Naive thymus-derived CD4-positive, alpha-beta T cell (primary cell): ENCODE results near the gene CDC123. TPM values are rescaled to one million over a fixed set of nuclear protein-coding genes. Genes with fewer than 3 reads are reported as not detected.
A peak's percentile ranks its signal among the peaks of the same experiment; 100 is the strongest.

Source experiments
- ATAC-seq: fragments of 150-1000 bp; cut with Tn5 transposase; 2 replicates; pipeline ENCODE4 v1.10.0; 2021; ENCODE audit warnings: mild to moderate bottlenecking, moderate library complexity
- CTCF ChIA-PET: fragments of 350-600 bp; sonication (Branson Sonifier 250); formaldehyde crosslinking; loops from one replicate; lab custom pipeline; 2021; ENCODE audit warnings: antibody characterized with exemption; lab: Charles Lee
- POLR2A ChIA-PET: fragments of 350-600 bp; sonication (Branson Sonifier 250); formaldehyde crosslinking; loops from one replicate; lab custom pipeline; 2021; ENCODE audit warnings: antibody characterized with exemption, inconsistent platforms; lab: Charles Lee
- DNase-seq, 9 donors: peaks; one replicate each; pipeline versions ENCODE4 v3.0.0 to v3.0.0-alpha.2; 2020 to 2022; ENCODE audit warnings: mixed read lengths in 1 of 9
- H3K27ac ChIP-seq: one replicate; pipeline ENCODE4 v1.7.0; 2013; ENCODE audit warnings: mild to moderate bottlenecking, low read depth, low read length, moderate library complexity
- H3K27me3 ChIP-seq, 2 donors: one replicate each; pipeline ENCODE4 v1.7.0; 2013; ENCODE audit warnings: low read length in 2 of 2, mild to moderate bottlenecking in 2 of 2, moderate library complexity in 2 of 2; ENCODE audit not compliant: control insufficient read depth in 2 of 2, insufficient read depth in 2 of 2
- H3K36me3 ChIP-seq, 3 experiments: 1 replicate in 2 of 3; 2 replicates in 1 of 3; pipeline ENCODE4 v1.7.0; 2013; ENCODE audit warnings: low read length in 3 of 3, mild to moderate bottlenecking in 3 of 3, moderate library complexity in 1 of 3; ENCODE audit not compliant: insufficient read depth in 3 of 3, control insufficient read depth in 2 of 3
- H3K4me1 ChIP-seq, 2 donors: one replicate each; pipeline ENCODE4 v1.7.0; 2013; ENCODE audit warnings: low read length in 2 of 2, mild to moderate bottlenecking in 2 of 2, moderate library complexity in 1 of 2; ENCODE audit not compliant: control insufficient read depth in 2 of 2, insufficient read depth in 2 of 2
- H3K4me3 ChIP-seq: 2 replicates; pipeline ENCODE4 v1.7.0; 2013; ENCODE audit warnings: mild to moderate bottlenecking, low read length
- H3K9me3 ChIP-seq, 3 experiments: 1 replicate in 2 of 3; 2 replicates in 1 of 3; pipeline ENCODE4 v1.7.0; 2013; ENCODE audit warnings: low read length in 3 of 3; ENCODE audit not compliant: control insufficient read depth in 2 of 3
- H3K27ac Mint-ChIP-seq, 9 donors: one replicate each; pipeline ENCODE4 v1.8.0; 2020 to 2022; ENCODE audit warnings: mixed read lengths in 9 of 9, mild to moderate bottlenecking in 8 of 9, moderate library complexity in 5 of 9, inconsistent platforms in 2 of 9
- H3K27me3 Mint-ChIP-seq, 5 donors: one replicate each; pipeline ENCODE4 v1.8.0; 2021 to 2022; ENCODE audit warnings: mixed read lengths in 5 of 5, mild to moderate bottlenecking in 1 of 5
- H3K36me3 Mint-ChIP-seq, 5 donors: one replicate each; pipeline ENCODE4 v1.8.0; 2020 to 2022; ENCODE audit warnings: mixed read lengths in 5 of 5, mild to moderate bottlenecking in 3 of 5, inconsistent platforms in 1 of 5
- H3K4me1 Mint-ChIP-seq, 7 donors: one replicate each; pipeline ENCODE4 v1.8.0; 2020 to 2022; ENCODE audit warnings: mixed read lengths in 7 of 7, mild to moderate bottlenecking in 3 of 7, inconsistent platforms in 1 of 7
- H3K4me3 Mint-ChIP-seq, 10 donors: one replicate each; pipeline ENCODE4 v1.8.0; 2020 to 2022; ENCODE audit warnings: mild to moderate bottlenecking in 10 of 10, mixed read lengths in 10 of 10, moderate library complexity in 6 of 10, inconsistent platforms in 2 of 10
- H3K9me3 Mint-ChIP-seq, 11 donors: one replicate each; pipeline ENCODE4 v1.8.0; 2020 to 2022; ENCODE audit warnings: mixed read lengths in 11 of 11, mild to moderate bottlenecking in 4 of 11, inconsistent platforms in 1 of 11, moderate library complexity in 1 of 11
- intact Hi-C, 2 donors: fragments of 100-400 bp; cut with micrococcal nuclease; formaldehyde crosslinking; loops; one replicate each; pipeline ENCODE4 v1.15.1; 2023
- polyA plus RNA-seq, 2 donors: library from polyadenylated mRNA; unstranded; fragments of 300-500 nt; fragmentation: Illumina TruSeq; gene quantifications; one replicate each; pipeline ENCODE4 v1.2.3, GENCODE V29; 2021
- total RNA-seq, 6 experiments: library from RNA in 5 of 6; stranded (reverse) in 5 of 6; gene quantifications; 1 replicate in 5 of 6; 2 replicates in 1 of 6; pipeline ENCODE4 v1.2.3 and lab custom pipeline; 2021 to 2026

CDC123 gene, protein sequence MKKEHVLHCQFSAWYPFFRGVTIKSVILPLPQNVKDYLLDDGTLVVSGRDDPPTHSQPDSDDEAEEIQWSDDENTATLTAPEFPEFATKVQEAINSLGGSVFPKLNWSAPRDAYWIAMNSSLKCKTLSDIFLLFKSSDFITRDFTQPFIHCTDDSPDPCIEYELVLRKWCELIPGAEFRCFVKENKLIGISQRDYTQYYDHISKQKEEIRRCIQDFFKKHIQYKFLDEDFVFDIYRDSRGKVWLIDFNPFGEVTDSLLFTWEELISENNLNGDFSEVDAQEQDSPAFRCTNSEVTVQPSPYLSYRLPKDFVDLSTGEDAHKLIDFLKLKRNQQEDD
- total RNA-seq (10 to 100 TPM; 27.0 to 97.8 (median 34.2) TPM), polyA plus RNA-seq (10 to 100 TPM; 80.8 to 95.5 TPM), total RNA-seq (lab: John Stamatoyannopoulos, UW) (19.1 reads per million, percentile 49 among the genes with 10 or more reads in this experiment)

- Histone ChIP-seq H3K36me3 (peaks cover 0 to 18% (median 1%) of the 10 kb centered on the region in 3 experiments), H3K27ac (peak within 1 kb of the TSS; percentile 97), H3K27me3 (no peaks in the 10 kb centered on the region), H3K4me1 (peaks cover 9 to 12% of the 10 kb centered on the region in 2 donors), H3K9me3 (no peaks in the 10 kb centered on the region), H3K4me3 (peak within 1 kb of the TSS; percentile 84)
- no peaks in the 10 kb centered on the region for H3K9me3 Mint-ChIP-seq
- peak; percentile 77 to 89 (median 87) for DNase-seq
- ATAC-seq = peak; percentile 96
- H3K36me3 Mint-ChIP-seq = peaks cover 0 to 22% (median 20%) of the 10 kb centered on the region in 5 donors
- peak within 1 kb of the TSS; percentile 96 to 99 (median 99) for H3K27ac Mint-ChIP-seq
- ChIA-PET POLR2A (interaction anchor here (0.5 to 2.0 kb wide), 11 partner anchors 11 to 1391 kb away, joined by 3 to 11 read pairs (median 4); partner anchors contain the start of genes PRPF18 and UPF2), CTCF (interaction anchor here (0.8 to 1.1 kb wide), 2 partner anchors 18 to 153 kb away, joined by 3 to 5 read pairs; partner anchors contain the start of gene UPF2)
- intact Hi-C loops = loop anchor here (1.0 to 10.0 kb wide), 15 partner anchors 15 to 1391 kb away; partner anchors contain the start of genes CAMK1D (in 2 of the 2), DHTKD1 (in 2 of the 2), SEC61A2 (in 2 of the 2) and MCM10 (in 1 of the 2)
- H3K27me3 Mint-ChIP-seq = no peaks in the 10 kb centered on the region
- peak within 1 kb of the TSS; percentile 94 to 99 (median 97) for H3K4me3 Mint-ChIP-seq
- peaks cover 43 to 72% (median 59%) of the 10 kb centered on the region in 7 donors for H3K4me1 Mint-ChIP-seq
Measured at GRCh38 chr10:12195603-12196506, at the start of gene CDC123, which contains the start of gene NUDT5. TSS of gene CDC123 (plus strand) at chr10:12196188. CDS start at chr10:12196246, 58 bp downstream. TSS of gene NUDT5 (minus strand) at chr10:12195891. CDS start at chr10:12186291, 9,600 bp downstream.

- no peak overlapping the region for H3K27ac ChIP-seq
- H3K27me3 ChIP-seq = no peaks in the 10 kb centered on the region
- peaks cover 0 to 17% (median 0%) of the 10 kb centered on the region in 3 experiments for H3K36me3 ChIP-seq
- H3K9me3 ChIP-seq = no peaks in the 10 kb centered on the region
- H3K4me1 ChIP-seq = no peaks in the 10 kb centered on the region
- intact Hi-C loops = no loop called here
- POLR2A ChIA-PET = no interaction called here
- H3K27ac Mint-ChIP-seq = no peak overlapping the region
- ATAC-seq (no peak), DNase-seq (no peak)
- H3K4me3 Mint-ChIP-seq = no peak overlapping the region
- H3K9me3 Mint-ChIP-seq = peaks cover 0 to 2% (median 0%) of the 10 kb centered on the region in 11 donors
- no peaks in the 10 kb centered on the region for H3K27me3 Mint-ChIP-seq
- peaks cover 0 to 9% (median 0%) of the 10 kb centered on the region in 7 donors for H3K4me1 Mint-ChIP-seq
- H3K4me3 ChIP-seq = no peak overlapping the region
- peaks cover 0 to 32% (median 20%) of the 10 kb centered on the region in 5 donors for H3K36me3 Mint-ChIP-seq
- CTCF ChIA-PET = no interaction called here
Measured at GRCh38 chr10:12150163-12150562, 45.8 kb upstream of the CDC123 start.

- H3K4me3 ChIP-seq = no peak overlapping the region
- H3K36me3 ChIP-seq = peaks cover 0 to 29% (median 3%) of the 10 kb centered on the region in 3 experiments
- H3K27me3 ChIP-seq = no peaks in the 10 kb centered on the region
- no peak for DNase-seq
- H3K27ac ChIP-seq = no peak overlapping the region
- Mint-ChIP-seq H3K36me3 (peaks cover 0 to 32% (median 18%) of the 10 kb centered on the region in 5 donors), H3K4me1 (peaks cover 0 to 5% (median 0%) of the 10 kb centered on the region in 7 donors), H3K27me3 (no peaks in the 10 kb centered on the region), H3K4me3 (no peak overlapping the region), H3K27ac (peak overlapping the region in 3 of 9 donors; percentile 8 to 60 (median 11)), H3K9me3 (peaks cover 0 to 2% (median 0%) of the 10 kb centered on the region in 11 donors)
- ChIA-PET CTCF (no interaction called here), POLR2A (interaction anchor here (0.6 kb wide), 1 partner anchor 46 kb away, joined by 4 read pairs; no protein-coding TSS in a partner anchor)
- no peak for ATAC-seq
- H3K9me3 ChIP-seq = no peaks in the 10 kb centered on the region
- intact Hi-C loops = no loop called here
- H3K4me1 ChIP-seq = no peaks in the 10 kb centered on the region
Measured at GRCh38 chr10:12154516-12154915, 41.5 kb upstream of the CDC123 start.

- intact Hi-C loops = no loop called here
- ChIA-PET POLR2A (interaction anchor here (0.6 kb wide), 1 partner anchor 66 kb away, joined by 3 read pairs; no protein-coding TSS in a partner anchor), CTCF (interaction anchor here (0.7 kb wide), 1 partner anchor 10 kb away, joined by 3 read pairs; no protein-coding TSS in a partner anchor)
- H3K4me3 ChIP-seq = no peak overlapping the region
- peaks cover 0 to 3% (median 0%) of the 10 kb centered on the region in 7 donors for H3K4me1 Mint-ChIP-seq
- H3K4me1 ChIP-seq = no peaks in the 10 kb centered on the region
- no peak overlapping the region for H3K4me3 Mint-ChIP-seq
- H3K9me3 ChIP-seq = no peaks in the 10 kb centered on the region
- H3K9me3 Mint-ChIP-seq = peaks cover 0 to 2% (median 0%) of the 10 kb centered on the region in 11 donors
- no peaks in the 10 kb centered on the region for H3K27me3 ChIP-seq
- no peak overlapping the region for H3K27ac ChIP-seq
- H3K27me3 Mint-ChIP-seq = no peaks in the 10 kb centered on the region
- no peak for ATAC-seq
- peaks cover 0 to 28% (median 16%) of the 10 kb centered on the region in 5 donors for H3K36me3 Mint-ChIP-seq
- no peak for DNase-seq
- peaks cover 0 to 28% (median 3%) of the 10 kb centered on the region in 3 experiments for H3K36me3 ChIP-seq
- peak overlapping the region in 1 of 9 donors; percentile 46 for H3K27ac Mint-ChIP-seq
Measured at GRCh38 chr10:12156367-12157123, 39.4 kb upstream of the CDC123 start.

GRCh38 chr10:12158111-12158510 is 37.9 kb upstream of the CDC123 start:
- Mint-ChIP-seq H3K27ac (no peak overlapping the region), H3K27me3 (no peaks in the 10 kb centered on the region), H3K4me1 (peaks cover 0 to 3% (median 0%) of the 10 kb centered on the region in 7 donors), H3K4me3 (no peak overlapping the region), H3K9me3 (peaks cover 0 to 2% (median 0%) of the 10 kb centered on the region in 11 donors), H3K36me3 (peaks cover 0 to 39% (median 19%) of the 10 kb centered on the region in 5 donors)
- Histone ChIP-seq H3K9me3 (no peaks in the 10 kb centered on the region), H3K27ac (no peak overlapping the region), H3K4me1 (no peaks in the 10 kb centered on the region), H3K36me3 (peaks cover 0 to 43% (median 3%) of the 10 kb centered on the region in 3 experiments), H3K27me3 (no peaks in the 10 kb centered on the region), H3K4me3 (no peak overlapping the region)
- peak; percentile 31 for ATAC-seq
- ChIA-PET CTCF (no interaction called here), POLR2A (no interaction called here)
- DNase-seq = no peak
- intact Hi-C loops = no loop called here
